Measurements from ENCODE around the gene XK. TPM values are rescaled to one million over a fixed set of nuclear protein-coding genes. Genes with fewer than 3 reads are reported as not detected.

Gene XK
- total and polyA plus RNA-seq, 10 of the 15 experiments (the other 5 are each of a cell fraction or from before 2014, with no cell fraction given), result not detected

- ChIA-PET RAD21 (ENCODE audit: unreplicated experiment) (no interaction called here), POLR2A (interaction anchor here (1.5 kb wide), 1 partner anchor 11 kb away, joined by 7 read pairs; no protein-coding TSS in a partner anchor), SMC1A (ENCODE audit: uncharacterized antibody, unreplicated experiment) (interaction anchor here (1.5 kb wide), 2 partner anchors 12 kb away, joined by 7 to 9 read pairs; no protein-coding TSS in a partner anchor), CTCF (interaction anchor here (0.9 to 1.6 kb wide), 3 partner anchors 14 to 20 kb away, joined by 3 to 5 read pairs (median 3); partner anchors contain the start of gene CYBB)
- intact Hi-C loops (cut with micrococcal nuclease; ENCODE audit: unreplicated experiment) (no loop called here), in situ Hi-C loops (cut with MboI) (no loop called here)
- Histone ChIP-seq H3K4me1 (ENCODE audit: control insufficient read depth, insufficient read depth, low read length) (no peaks in the 10 kb centered on the region), H3K79me2 (ENCODE audit: control insufficient read depth, insufficient read depth, low read length) (no peaks in the 10 kb centered on the region), H2AFZ (ENCODE audit: control insufficient read depth, low read depth, low read length) (no peak overlapping the region), H3K27ac (ENCODE audit: control insufficient read depth, insufficient read depth) (no peak overlapping the region), H3K9me3 (replicated peaks; ENCODE audit: control insufficient read depth, insufficient read depth, low read length) (no peaks in the 10 kb centered on the region; the same call in 1 of the 3 replicates), H3K36me3 (ENCODE audit: control insufficient read depth in 2 of 2, insufficient read depth in 2 of 2, low read length in 1 of 2) (no peaks in the 10 kb centered on the region), H3K9ac (ENCODE audit: control insufficient read depth, insufficient read depth, low read length) (no peak overlapping the region), H3K27me3 (replicated peaks in 1 of 2; ENCODE audit: control insufficient read depth in 2 of 2, insufficient read depth in 2 of 2, low read length in 1 of 2) (no peaks in the 10 kb centered on the region), H3K4me3 (no peak overlapping the region), H3K4me2 (ENCODE audit: control insufficient read depth, insufficient read depth) (no peak overlapping the region), H4K20me1 (ENCODE audit: control insufficient read depth, insufficient read depth) (no peaks in the 10 kb centered on the region)
- FAIRE-seq, result no peak
- no peak for ATAC-seq
- TF ChIP-seq IRF5 (IDR thresholded peaks at IDR 0.05; ENCODE audit: borderline replicate concordance), result no peak
- TF ChIP-seq IKZF1 (conservative IDR thresholded peaks at IDR 0.05), result no peak
- TF ChIP-seq SMARCA5 (IDR thresholded peaks at IDR 0.05), result no peak
- TF ChIP-seq CHD1 (IDR thresholded peaks at IDR 0.05; ENCODE audit: low read depth, low read length), result no peak
- no peak for TF ChIP-seq RUNX3 (IDR thresholded peaks at IDR 0.05; ENCODE audit: low read length)
- no peak for TF ChIP-seq ETV6 (conservative IDR thresholded peaks at IDR 0.05 in 1 of 2, IDR thresholded peaks at IDR 0.05 in 1 of 2; ENCODE audit: borderline replicate concordance in 1 of 2, low read depth in 1 of 2)
- TF ChIP-seq, protein P1, sequence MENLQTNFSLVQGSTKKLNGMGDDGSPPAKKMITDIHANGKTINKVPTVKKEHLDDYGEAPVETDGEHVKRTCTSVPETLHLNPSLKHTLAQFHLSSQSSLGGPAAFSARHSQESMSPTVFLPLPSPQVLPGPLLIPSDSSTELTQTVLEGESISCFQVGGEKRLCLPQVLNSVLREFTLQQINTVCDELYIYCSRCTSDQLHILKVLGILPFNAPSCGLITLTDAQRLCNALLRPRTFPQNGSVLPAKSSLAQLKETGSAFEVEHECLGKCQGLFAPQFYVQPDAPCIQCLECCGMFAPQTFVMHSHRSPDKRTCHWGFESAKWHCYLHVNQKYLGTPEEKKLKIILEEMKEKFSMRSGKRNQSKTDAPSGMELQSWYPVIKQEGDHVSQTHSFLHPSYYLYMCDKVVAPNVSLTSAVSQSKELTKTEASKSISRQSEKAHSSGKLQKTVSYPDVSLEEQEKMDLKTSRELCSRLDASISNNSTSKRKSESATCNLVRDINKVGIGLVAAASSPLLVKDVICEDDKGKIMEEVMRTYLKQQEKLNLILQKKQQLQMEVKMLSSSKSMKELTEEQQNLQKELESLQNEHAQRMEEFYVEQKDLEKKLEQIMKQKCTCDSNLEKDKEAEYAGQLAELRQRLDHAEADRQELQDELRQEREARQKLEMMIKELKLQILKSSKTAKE (IDR thresholded peaks at IDR 0.05; ENCODE audit: low read depth, poor library complexity, severe bottlenecking), result no peak
- no peak for TF ChIP-seq STAT3 (IDR thresholded peaks at IDR 0.05; ENCODE audit: low read depth, low read length)
- no peak for TF ChIP-seq SUZ12 (IDR thresholded peaks at IDR 0.05; ENCODE audit: unreplicated experiment)
- TF ChIP-seq YY1 (IDR thresholded peaks at IDR 0.05; ENCODE audit: low read depth, low read length), result no peak
- no peak for TF ChIP-seq HDAC6 (IDR thresholded peaks at IDR 0.05; ENCODE audit: unreplicated experiment)
- TF ChIP-seq KAT2A (conservative IDR thresholded peaks at IDR 0.05; ENCODE audit: control insufficient read depth, low read depth, low read length), result no peak
- no peak for TF ChIP-seq POLR2A (IDR thresholded peaks at IDR 0.05; ENCODE audit: low read depth, low read length)
- no peak for TF ChIP-seq EGR1 (IDR thresholded peaks at IDR 0.05; ENCODE audit: borderline replicate concordance in 1 of 2, low read depth in 2 of 2, low read length in 2 of 2)
- TF ChIP-seq JUNB (IDR thresholded peaks at IDR 0.05), result no peak
- TF ChIP-seq, protein P2, sequence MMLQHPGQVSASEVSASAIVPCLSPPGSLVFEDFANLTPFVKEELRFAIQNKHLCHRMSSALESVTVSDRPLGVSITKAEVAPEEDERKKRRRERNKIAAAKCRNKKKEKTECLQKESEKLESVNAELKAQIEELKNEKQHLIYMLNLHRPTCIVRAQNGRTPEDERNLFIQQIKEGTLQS (IDR thresholded peaks at IDR 0.05; ENCODE audit: borderline replicate concordance, extremely low read depth, low read depth, low read length), result no peak
- TF ChIP-seq POLR2AphosphoS5 (IDR thresholded peaks at IDR 0.05; ENCODE audit: low read length), result no peak
- no peak for TF ChIP-seq POLR2AphosphoS2 (IDR thresholded peaks at IDR 0.05; ENCODE audit: low read depth, low read length)
- TF ChIP-seq RCOR1 (conservative IDR thresholded peaks at IDR 0.05; ENCODE audit: low read depth, low read length), result no peak
- no TSS peak for BruUV-seq (replicated peaks)
- no peak for DNase-seq (ENCODE audit: low read depth, low spot score)
Observed at GRCh38 chrX:37765507-37765906, 79.9 kb downstream of the XK start.
